H9 (cell line): ENCODE data around the gene ZNF10. TPM values are rescaled to one million over a fixed set of nuclear protein-coding genes. Genes with fewer than 3 reads are reported as not detected.

Experiments used
- DNase-seq: peaks from one replicate; pipeline ENCODE4 v3.0.0-alpha.2; 2017
- H2AFZ ChIP-seq: one replicate; pipeline ENCODE4 v1.6.1; 2013; ENCODE audit warnings: mild to moderate bottlenecking, low read length, control low read depth, moderate library complexity
- H2AK5ac ChIP-seq: 2 replicates; pipeline ENCODE4 v1.6.1; 2013; ENCODE audit warnings: low read length, control low read depth, mixed read lengths; ENCODE audit not compliant: insufficient read length
- H2BK120ac ChIP-seq: one replicate; pipeline ENCODE4 v1.6.1; 2013; ENCODE audit warnings: low read depth, mild to moderate bottlenecking, low read length, control low read depth, inconsistent platforms; ENCODE audit not compliant: poor library complexity, severe bottlenecking
- H2BK12ac ChIP-seq: 2 replicates; pipeline ENCODE4 v1.6.1; 2013; ENCODE audit warnings: low read length, control low read depth, mixed read lengths, low read depth; ENCODE audit not compliant: insufficient read length
- H2BK15ac ChIP-seq: 2 replicates; pipeline ENCODE4 v1.6.1; 2013; ENCODE audit warnings: low read depth, low read length, control low read depth
- H2BK20ac ChIP-seq: one replicate; pipeline ENCODE4 v1.6.1; 2013; ENCODE audit warnings: low read depth, mild to moderate bottlenecking, low read length, control low read depth, inconsistent platforms; ENCODE audit not compliant: poor library complexity, severe bottlenecking
- H2BK5ac ChIP-seq: 2 replicates; pipeline ENCODE4 v1.6.1; 2013; ENCODE audit warnings: low read length, control low read depth, mixed read lengths; ENCODE audit not compliant: insufficient read length
- H3K14ac ChIP-seq: 2 replicates; pipeline ENCODE4 v1.6.1; 2013; ENCODE audit warnings: low read length, control low read depth; ENCODE audit not compliant: insufficient read depth
- H3K18ac ChIP-seq: 2 replicates; pipeline ENCODE4 v1.6.1; 2013; ENCODE audit warnings: low read depth, mild to moderate bottlenecking, mixed read lengths, low read length, control low read depth; ENCODE audit not compliant: insufficient read length
- H3K23ac ChIP-seq: 2 replicates; pipeline ENCODE4 v1.6.1; 2013; ENCODE audit warnings: low read length, control low read depth, mixed read lengths, low read depth; ENCODE audit not compliant: insufficient read length
- H3K23me2 ChIP-seq: 2 replicates; pipeline ENCODE4 v1.6.1; 2013; ENCODE audit warnings: low read depth, mild to moderate bottlenecking, mixed read lengths, low read length, control low read depth; ENCODE audit not compliant: insufficient read length, poor library complexity, severe bottlenecking
- H3K27ac ChIP-seq: 2 replicates; pipeline ENCODE4 v1.5.1; 2013; ENCODE audit warnings: low read length, control low read depth, mixed read lengths, low read depth; ENCODE audit not compliant: insufficient read length
- H3K27me3 ChIP-seq: 2 replicates; pipeline ENCODE4 v1.6.1; 2013; ENCODE audit warnings: low read length, control low read depth, inconsistent platforms; ENCODE audit not compliant: insufficient read depth
- H3K4ac ChIP-seq: 2 replicates; pipeline ENCODE4 v1.6.1; 2013; ENCODE audit warnings: low read depth, mild to moderate bottlenecking, control low read depth, inconsistent platforms, low read length, moderate library complexity
- H3K4me1 ChIP-seq: 2 replicates; pipeline ENCODE4 v1.6.1; 2013; ENCODE audit warnings: low read length, control low read depth, inconsistent platforms; ENCODE audit not compliant: insufficient read depth
- H3K4me2 ChIP-seq: 2 replicates; pipeline ENCODE4 v1.6.1; 2013; ENCODE audit warnings: low read length, control low read depth, mixed read lengths; ENCODE audit not compliant: insufficient read length, insufficient read depth
- H3K56ac ChIP-seq: 2 replicates; pipeline ENCODE4 v1.6.1; 2013; ENCODE audit warnings: low read depth, mild to moderate bottlenecking, mixed read lengths, low read length, control low read depth; ENCODE audit not compliant: insufficient read length
- H3K79me1 ChIP-seq: 2 replicates; pipeline ENCODE4 v1.6.1; 2013; ENCODE audit warnings: low read depth, mild to moderate bottlenecking, moderate library complexity, low read length, control low read depth, inconsistent platforms; ENCODE audit not compliant: insufficient read depth, poor library complexity, severe bottlenecking
- H3K79me2 ChIP-seq: 2 replicates; pipeline ENCODE4 v1.6.1; 2013; ENCODE audit warnings: low read length, control low read depth, inconsistent platforms; ENCODE audit not compliant: insufficient read depth
- H3K9ac ChIP-seq: 2 replicates; pipeline ENCODE4 v1.6.1; 2013; ENCODE audit warnings: low read length, control low read depth, mixed read lengths; ENCODE audit not compliant: insufficient read length; ENCODE audit errors: extremely low read depth
- H3K9me3 ChIP-seq: one replicate; pipeline ENCODE4 v1.6.1; 2013; ENCODE audit warnings: low read depth, low read length, inconsistent platforms; ENCODE audit not compliant: control insufficient read depth
- H3T11ph ChIP-seq: one replicate; pipeline ENCODE4 v1.6.1; 2013; ENCODE audit warnings: mild to moderate bottlenecking, low read length, control low read depth, inconsistent platforms
- H4K20me1 ChIP-seq: one replicate; pipeline ENCODE4 v1.6.1; 2013; ENCODE audit not compliant: control insufficient read depth, insufficient read length, insufficient read depth
- H4K5ac ChIP-seq: 2 replicates; pipeline ENCODE4 v1.6.1; 2013; ENCODE audit warnings: low read depth, mild to moderate bottlenecking, mixed read lengths, low read length, control low read depth; ENCODE audit not compliant: insufficient read length
- H4K8ac ChIP-seq: replicated peaks from 2 replicates; pipeline ENCODE4 v1.6.1; 2013; ENCODE audit warnings: low read length, control low read depth, mixed read lengths, low read depth; ENCODE audit not compliant: insufficient read length
- H4K91ac ChIP-seq: 2 replicates; pipeline ENCODE4 v1.6.1; 2013; ENCODE audit warnings: low read depth, mild to moderate bottlenecking, moderate library complexity, mixed read lengths, low read length, control low read depth; ENCODE audit not compliant: insufficient read length
- H3K27ac Mint-ChIP-seq, 3 experiments: 2 replicates in 2 of 3; 3 replicates in 1 of 3; pipeline ENCODE4 v1.8.0; 2020 to 2021; ENCODE audit warnings: mixed read lengths in 3 of 3, mild to moderate bottlenecking in 1 of 3, moderate library complexity in 1 of 3
- H3K27me3 Mint-ChIP-seq: 2 replicates; pipeline ENCODE4 v1.8.0; 2021; ENCODE audit warnings: low read depth, mild to moderate bottlenecking, moderate library complexity, mixed read lengths
- H3K36me3 Mint-ChIP-seq, 3 experiments: 2 replicates in 2 of 3; 3 replicates in 1 of 3; pipeline ENCODE4 v1.8.0; 2020 to 2021; ENCODE audit warnings: low read depth in 3 of 3, mixed read lengths in 3 of 3; ENCODE audit not compliant: insufficient read depth in 1 of 3
- H3K4me1 Mint-ChIP-seq, 2 experiments: 2 replicates each; pipeline ENCODE4 v1.8.0; 2020; ENCODE audit warnings: mixed read lengths in 2 of 2
- H3K4me3 Mint-ChIP-seq, 2 experiments: 2 replicates in 1 of 2; 3 replicates in 1 of 2; pipeline ENCODE4 v1.8.0; 2020 to 2021; ENCODE audit warnings: mild to moderate bottlenecking in 2 of 2, mixed read lengths in 2 of 2, moderate library complexity in 1 of 2
- H3K9me3 Mint-ChIP-seq, 2 experiments: 2 replicates in 1 of 2; 3 replicates in 1 of 2; pipeline ENCODE4 v1.8.0; 2020; ENCODE audit warnings: mild to moderate bottlenecking in 2 of 2, mixed read lengths in 2 of 2, moderate library complexity in 1 of 2
- WGBS: extraction: QIAGEN DNeasy Blood & Tissue Kit; methylation state at CpG from one replicate; pipeline ENCODE4 v1.1.7; 2013; ENCODE audit warnings: missing lambda C conversion rate, low lambda C conversion rate, mixed read lengths; ENCODE audit not compliant: insufficient read length; ENCODE audit errors: extremely low coverage; 5-methylcytosine and 5-hydroxymethylcytosine counted together
- total RNA-seq: library from RNA; stranded (reverse); gene quantifications from 2 replicates; pipeline ENCODE4 v1.2.1, GENCODE V29; 2021
- TF ChIP-seq, protein P1 (sequence below): fragments of 200-600 bp; sonication (generic); conservative IDR thresholded peaks from 3 replicates; pipeline ENCODE4 v1.8.0; 2021; ENCODE audit warnings: antibody characterized with exemption, mild to moderate bottlenecking

ZNF10 gene
- total RNA-seq, 1 experiment from 2014 or later: 15.3 TPM

DNA sequence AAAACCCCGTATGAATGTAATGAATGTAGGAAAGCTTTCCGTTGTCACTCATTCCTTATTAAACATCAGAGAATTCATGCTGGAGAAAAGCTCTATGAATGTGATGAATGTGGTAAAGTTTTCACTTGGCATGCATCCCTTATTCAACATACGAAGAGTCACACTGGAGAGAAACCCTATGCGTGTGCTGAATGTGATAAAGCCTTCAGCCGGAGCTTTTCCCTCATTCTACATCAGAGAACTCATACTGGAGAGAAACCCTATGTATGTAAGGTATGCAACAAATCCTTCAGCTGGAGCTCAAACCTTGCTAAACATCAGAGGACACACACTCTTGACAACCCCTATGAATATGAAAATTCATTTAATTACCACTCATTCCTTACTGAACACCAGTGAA lies 24.2 kb upstream of the ZNF10 start:
- Histone ChIP-seq H2BK5ac (no peak overlapping the region), H4K91ac (no peak overlapping the region), H2AFZ (no peak overlapping the region), H3K56ac (no peak overlapping the region), H3K79me2 (no peaks in the 10 kb centered on the region), H3K27me3 (no peaks in the 10 kb centered on the region), H3K23ac (no peak overlapping the region), H3T11ph (no peak overlapping the region), H2BK20ac (no peak overlapping the region), H3K4me1 (no peaks in the 10 kb centered on the region), H3K79me1 (no peaks in the 10 kb centered on the region), H3K4me2 (no peak overlapping the region), H3K14ac (no peak overlapping the region), H3K9me3 (peaks cover 82% of the 10 kb centered on the region), H3K18ac (no peak overlapping the region), H2BK12ac (no peak overlapping the region), H3K4ac (no peak overlapping the region), H4K5ac (no peak overlapping the region), H3K23me2 (no peaks in the 10 kb centered on the region), H3K27ac (no peak overlapping the region), H2BK120ac (no peak overlapping the region), H3K9ac (no peak overlapping the region), H4K20me1 (no peaks in the 10 kb centered on the region), H2AK5ac (no peak overlapping the region), H4K8ac (no peak overlapping the region), H2BK15ac (no peak overlapping the region)
- Mint-ChIP-seq H3K4me3 (no peak overlapping the region), H3K36me3 (peaks cover 90 to 100% (median 99%) of the 10 kb centered on the region in 3 experiments), H3K27ac (no peak overlapping the region), H3K4me1 (no peaks in the 10 kb centered on the region), H3K9me3 (peaks cover 96 to 98% of the 10 kb centered on the region in 2 experiments), H3K27me3 (peaks cover 6% of the 10 kb centered on the region; the same call in 1 of the 2 replicates)
- no peak for DNase-seq
- TF ChIP-seq, protein P1, sequence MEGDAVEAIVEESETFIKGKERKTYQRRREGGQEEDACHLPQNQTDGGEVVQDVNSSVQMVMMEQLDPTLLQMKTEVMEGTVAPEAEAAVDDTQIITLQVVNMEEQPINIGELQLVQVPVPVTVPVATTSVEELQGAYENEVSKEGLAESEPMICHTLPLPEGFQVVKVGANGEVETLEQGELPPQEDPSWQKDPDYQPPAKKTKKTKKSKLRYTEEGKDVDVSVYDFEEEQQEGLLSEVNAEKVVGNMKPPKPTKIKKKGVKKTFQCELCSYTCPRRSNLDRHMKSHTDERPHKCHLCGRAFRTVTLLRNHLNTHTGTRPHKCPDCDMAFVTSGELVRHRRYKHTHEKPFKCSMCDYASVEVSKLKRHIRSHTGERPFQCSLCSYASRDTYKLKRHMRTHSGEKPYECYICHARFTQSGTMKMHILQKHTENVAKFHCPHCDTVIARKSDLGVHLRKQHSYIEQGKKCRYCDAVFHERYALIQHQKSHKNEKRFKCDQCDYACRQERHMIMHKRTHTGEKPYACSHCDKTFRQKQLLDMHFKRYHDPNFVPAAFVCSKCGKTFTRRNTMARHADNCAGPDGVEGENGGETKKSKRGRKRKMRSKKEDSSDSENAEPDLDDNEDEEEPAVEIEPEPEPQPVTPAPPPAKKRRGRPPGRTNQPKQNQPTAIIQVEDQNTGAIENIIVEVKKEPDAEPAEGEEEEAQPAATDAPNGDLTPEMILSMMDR: no peak
- WGBS: no CpG with 5 or more reads among the region's 5 CpGs
